ENCODE data around the gene COQ2. TPM values are rescaled to one million over a fixed set of nuclear protein-coding genes. Genes with fewer than 3 reads are reported as not detected.

Gene COQ2
- total RNA-seq, 3 donors from 2014 or later, result 8.6 to 10.8 (median 9.4) TPM

DNA sequence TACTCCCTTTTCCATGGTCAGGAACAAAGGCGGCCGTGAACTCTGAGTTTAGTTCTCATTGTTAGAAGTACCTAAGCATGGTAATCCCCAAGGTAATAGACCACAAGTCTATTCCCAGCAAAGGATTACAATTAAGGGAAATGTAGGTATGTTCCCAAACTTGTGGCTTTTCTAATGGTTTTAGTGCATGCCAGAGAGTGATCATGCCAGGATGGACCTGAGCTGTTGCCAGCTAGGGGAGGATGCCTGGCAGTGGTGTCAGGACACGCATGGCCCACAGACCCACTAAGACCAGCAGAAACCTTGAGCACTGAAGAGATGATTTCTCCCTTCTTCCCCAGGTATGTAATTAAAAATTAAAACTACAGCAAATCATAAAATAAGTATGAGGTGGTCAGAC, 60.8 kb downstream of the COQ2 start:
- no peak for DNase-seq (ENCODE audit: low spot score in 2 of 2)
- no peaks in the 10 kb centered on the region for H3K36me3 ChIP-seq
- no peak overlapping the region for H3K4me3 ChIP-seq
- no peaks in the 10 kb centered on the region for H3K27me3 ChIP-seq
- intact Hi-C loops (cut with DNase I; ENCODE audit: low total_unique reads), result no loop called here
- no peaks in the 10 kb centered on the region for H3K9me3 ChIP-seq
- TF ChIP-seq POLR2AphosphoS5 (IDR thresholded peaks at IDR 0.05) (no peak), POLR2A (IDR thresholded peaks at IDR 0.05) (no peak)
- TF ChIP-seq, protein P1, sequence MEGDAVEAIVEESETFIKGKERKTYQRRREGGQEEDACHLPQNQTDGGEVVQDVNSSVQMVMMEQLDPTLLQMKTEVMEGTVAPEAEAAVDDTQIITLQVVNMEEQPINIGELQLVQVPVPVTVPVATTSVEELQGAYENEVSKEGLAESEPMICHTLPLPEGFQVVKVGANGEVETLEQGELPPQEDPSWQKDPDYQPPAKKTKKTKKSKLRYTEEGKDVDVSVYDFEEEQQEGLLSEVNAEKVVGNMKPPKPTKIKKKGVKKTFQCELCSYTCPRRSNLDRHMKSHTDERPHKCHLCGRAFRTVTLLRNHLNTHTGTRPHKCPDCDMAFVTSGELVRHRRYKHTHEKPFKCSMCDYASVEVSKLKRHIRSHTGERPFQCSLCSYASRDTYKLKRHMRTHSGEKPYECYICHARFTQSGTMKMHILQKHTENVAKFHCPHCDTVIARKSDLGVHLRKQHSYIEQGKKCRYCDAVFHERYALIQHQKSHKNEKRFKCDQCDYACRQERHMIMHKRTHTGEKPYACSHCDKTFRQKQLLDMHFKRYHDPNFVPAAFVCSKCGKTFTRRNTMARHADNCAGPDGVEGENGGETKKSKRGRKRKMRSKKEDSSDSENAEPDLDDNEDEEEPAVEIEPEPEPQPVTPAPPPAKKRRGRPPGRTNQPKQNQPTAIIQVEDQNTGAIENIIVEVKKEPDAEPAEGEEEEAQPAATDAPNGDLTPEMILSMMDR (IDR thresholded peaks at IDR 0.05), result no peak
- H3K4me1 ChIP-seq, result no peaks in the 10 kb centered on the region
- no peak overlapping the region for H3K27ac ChIP-seq

DNA sequence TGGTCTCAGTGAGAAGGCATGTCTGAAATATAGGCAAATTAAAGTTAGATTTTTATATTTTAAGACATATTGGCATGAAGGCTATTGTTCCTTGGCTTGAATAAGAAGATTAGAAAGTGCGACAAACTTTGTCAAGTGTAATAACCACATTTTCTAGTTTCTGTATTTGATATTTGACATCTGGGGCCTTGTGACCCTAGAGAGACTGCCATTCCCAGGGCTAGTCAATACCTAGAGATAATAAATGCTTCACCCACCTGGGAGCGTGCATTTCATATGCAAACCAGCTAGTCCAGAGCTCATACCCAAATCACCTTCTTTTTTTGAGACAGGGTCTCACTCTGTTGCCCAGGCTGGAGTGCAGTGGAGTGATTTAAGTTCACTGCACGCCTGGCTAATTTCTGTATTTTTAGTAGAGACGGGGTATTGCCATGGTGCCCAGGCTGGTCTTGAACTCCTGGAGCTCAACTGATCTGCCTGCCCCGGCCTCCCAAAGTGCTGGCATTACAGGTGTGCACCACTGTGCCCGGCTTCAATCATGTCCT, 62.6 kb downstream of the COQ2 start:
- H3K9me3 ChIP-seq, result no peaks in the 10 kb centered on the region
- no peak for DNase-seq (ENCODE audit: low spot score in 2 of 2)
- no peaks in the 10 kb centered on the region for H3K27me3 ChIP-seq
- H3K36me3 ChIP-seq, result no peaks in the 10 kb centered on the region
- H3K4me1 ChIP-seq, result no peaks in the 10 kb centered on the region
- H3K27ac ChIP-seq, result no peak overlapping the region
- intact Hi-C loops (cut with DNase I; ENCODE audit: low total_unique reads), result no loop called here
- no peak for TF ChIP-seq POLR2AphosphoS5 (IDR thresholded peaks at IDR 0.05)
- TF ChIP-seq, protein P1 (IDR thresholded peaks at IDR 0.05), result no peak
- TF ChIP-seq POLR2A (IDR thresholded peaks at IDR 0.05), result no peak
- no peak overlapping the region for H3K4me3 ChIP-seq

DNA sequence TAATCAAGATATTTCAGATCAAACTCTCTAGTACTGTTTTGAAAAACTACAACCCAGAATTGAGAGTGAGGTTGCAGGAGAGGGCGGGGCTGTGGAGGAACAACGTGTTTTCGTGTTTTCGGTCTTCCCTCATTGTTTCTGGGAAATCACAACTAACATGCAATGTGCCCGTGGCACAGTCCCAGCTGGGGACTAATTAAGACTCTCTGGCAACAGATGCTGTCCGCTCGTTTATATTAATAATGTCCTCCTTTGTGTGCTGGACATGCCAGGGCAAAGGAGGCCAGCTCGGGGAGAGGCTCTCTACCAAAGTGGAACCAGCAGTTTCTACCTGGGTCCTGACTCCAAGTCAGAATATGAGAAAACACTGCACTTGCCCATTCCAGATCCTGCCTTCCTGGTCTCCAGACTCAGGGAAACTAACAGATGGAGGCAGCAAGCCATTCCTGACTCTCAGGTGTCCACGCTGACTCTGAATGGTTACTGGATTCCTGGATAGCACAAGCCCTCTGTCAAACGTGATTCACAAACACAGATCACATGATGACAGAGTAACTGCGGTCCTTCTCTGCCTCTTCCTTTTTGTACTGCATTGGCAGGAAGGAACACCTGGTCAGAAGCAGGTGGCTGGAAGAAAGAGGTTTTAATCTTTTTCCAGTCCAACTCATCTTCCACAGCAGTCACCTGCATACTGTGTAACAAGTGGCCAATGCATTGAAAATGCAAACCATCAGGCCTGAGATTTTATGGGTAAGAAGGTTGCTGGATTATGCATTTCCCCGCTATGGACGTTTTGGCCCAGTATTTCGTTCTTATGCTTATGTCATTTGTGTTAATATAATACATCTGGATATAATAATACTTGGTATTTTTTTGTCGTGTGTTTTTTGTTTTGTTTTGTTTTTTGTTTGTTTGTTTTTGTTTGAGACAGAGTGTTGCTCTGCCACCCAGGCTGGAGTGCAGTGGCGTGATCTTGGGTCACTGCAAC, 65.0 kb downstream of the COQ2 start:
- Histone ChIP-seq H3K27me3 (no peaks in the 10 kb centered on the region), H3K4me3 (peak overlapping the region in 2 of 3 donors; percentile 41 to 46), H3K9me3 (no peaks in the 10 kb centered on the region), H3K27ac (peak overlapping the region; percentile 73 to 81), H3K36me3 (no peaks in the 10 kb centered on the region), H3K4me1 (no peaks in the 10 kb centered on the region)
- intact Hi-C loops (cut with DNase I; ENCODE audit: low total_unique reads), result no loop called here
- TF ChIP-seq POLR2AphosphoS5 (IDR thresholded peaks at IDR 0.05) (peak; percentile 24 to 44 (median 24)), POLR2A (IDR thresholded peaks at IDR 0.05) (no peak)
- DNase-seq (ENCODE audit: low spot score in 2 of 2), result peak; percentile 52 to 87

DNA sequence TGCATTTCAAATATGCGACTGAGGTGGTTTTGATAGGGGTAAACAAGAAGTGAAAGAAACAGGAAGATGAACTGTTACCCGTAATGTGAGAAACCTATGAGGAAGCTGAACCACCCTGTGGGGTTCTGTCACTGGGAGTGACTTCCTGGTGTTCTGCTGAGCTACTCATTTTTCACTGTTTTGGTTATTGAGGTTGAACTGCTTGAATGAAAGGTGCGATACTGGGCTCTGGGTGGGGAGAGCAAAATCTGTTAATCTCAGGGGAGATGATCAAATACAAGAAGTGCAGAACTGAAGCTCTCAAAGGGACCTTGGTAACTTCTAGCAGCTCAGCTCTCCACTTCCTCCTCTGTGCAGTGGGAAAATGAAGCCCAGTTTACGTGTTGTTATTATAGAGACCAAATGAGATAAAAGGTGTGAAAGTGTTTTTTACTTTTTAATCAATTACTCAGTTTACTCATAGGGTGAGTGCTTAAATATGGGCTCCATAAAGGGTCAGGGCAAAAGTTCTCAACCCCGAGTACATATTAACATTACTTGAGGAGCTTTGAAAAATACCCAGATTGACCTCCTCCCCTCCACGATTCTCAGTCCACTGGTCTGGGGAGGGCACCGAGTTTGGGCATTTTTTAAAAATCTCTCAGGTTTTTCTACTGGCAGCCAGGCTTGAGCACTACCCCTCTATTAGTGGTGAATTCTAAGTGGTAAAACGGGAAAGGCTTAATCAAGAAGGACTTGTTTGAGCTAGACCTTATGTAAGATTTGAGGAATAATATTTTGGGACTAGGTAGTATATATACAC, 66.7 kb downstream of the COQ2 start:
- no peak for TF ChIP-seq POLR2AphosphoS5 (IDR thresholded peaks at IDR 0.05)
- TF ChIP-seq, protein P1 (IDR thresholded peaks at IDR 0.05), result no peak
- TF ChIP-seq POLR2A (IDR thresholded peaks at IDR 0.05), result no peak
- Histone ChIP-seq H3K4me3 (no peak overlapping the region), H3K36me3 (no peaks in the 10 kb centered on the region), H3K27ac (peak overlapping the region; percentile 73 to 78), H3K27me3 (no peaks in the 10 kb centered on the region), H3K4me1 (no peaks in the 10 kb centered on the region), H3K9me3 (no peaks in the 10 kb centered on the region)
- intact Hi-C loops (cut with DNase I; ENCODE audit: low total_unique reads), result no loop called here
- no peak for DNase-seq (ENCODE audit: low spot score in 2 of 2)

DNA sequence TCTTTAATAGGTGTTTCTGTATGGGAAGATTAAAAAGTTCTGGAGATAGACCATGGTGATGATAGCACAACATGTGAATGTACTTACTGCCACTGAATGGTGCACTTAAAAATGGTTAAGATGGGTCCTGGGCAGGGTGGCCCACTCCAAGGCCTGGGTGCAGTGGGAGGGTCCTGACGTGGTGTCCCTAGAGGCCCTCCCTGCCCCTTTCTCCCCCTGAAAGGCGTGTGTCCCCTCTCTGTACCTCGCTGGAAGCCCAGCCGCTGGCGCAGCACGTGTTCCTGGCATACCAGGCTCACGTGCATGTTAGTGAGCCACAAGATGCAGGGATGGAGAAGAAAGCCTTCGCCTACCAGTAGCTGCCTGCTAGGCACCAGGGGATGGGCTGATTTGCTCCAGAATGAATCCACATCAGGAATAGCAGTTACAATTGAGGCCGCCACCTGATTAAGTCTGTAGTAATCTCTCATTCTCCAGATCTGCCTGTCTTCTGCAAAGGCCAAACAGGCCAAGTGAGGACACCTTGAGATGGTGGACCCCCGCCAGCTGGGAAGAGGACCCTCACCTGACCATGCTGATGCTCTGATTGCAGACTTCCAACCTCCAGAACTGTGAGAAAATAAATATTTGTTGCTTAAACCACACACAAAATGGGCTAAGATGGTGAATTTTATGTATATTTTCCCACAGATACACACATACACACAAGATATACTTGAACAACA, 67.5 kb downstream of the COQ2 start:
- H3K27ac ChIP-seq, result peak overlapping the region; percentile 73 to 78
- H3K9me3 ChIP-seq, result no peaks in the 10 kb centered on the region
- H3K27me3 ChIP-seq, result no peaks in the 10 kb centered on the region
- no peaks in the 10 kb centered on the region for H3K36me3 ChIP-seq
- H3K4me3 ChIP-seq, result no peak overlapping the region
- H3K4me1 ChIP-seq, result no peaks in the 10 kb centered on the region
- DNase-seq (ENCODE audit: low spot score in 2 of 2), result no peak
- intact Hi-C loops (cut with DNase I; ENCODE audit: low total_unique reads), result no loop called here
- TF ChIP-seq, protein P1 (IDR thresholded peaks at IDR 0.05), result no peak
- TF ChIP-seq POLR2AphosphoS5 (IDR thresholded peaks at IDR 0.05), result no peak
- TF ChIP-seq POLR2A (IDR thresholded peaks at IDR 0.05), result no peak

Measured in breast epithelium (tissue), 4 donors.